Heart left ventricle (tissue), 16 donors: ENCODE results near the gene SUSD4. TPM values are rescaled to one million over a fixed set of nuclear protein-coding genes. Genes with fewer than 3 reads are reported as not detected.

Experiments
- ATAC-seq, 4 donors: fragments of 200-7000 bp; cut with Tn5 transposase; one replicate each; pipeline ENCODE4 v1.9.1; 2020 to 2022; ENCODE audit warnings: moderate library complexity in 4 of 4, mild to moderate bottlenecking in 3 of 4, moderate number of reproducible peaks in 1 of 4
- DNase-seq, 5 donors: peaks; one replicate each; pipeline ENCODE4 v3.0.0-alpha.2; 2020
- H3K27ac ChIP-seq, 12 donors: fragments of 200-600 bp; sonication (generic) in 4 of 12; one replicate each; pipeline versions ENCODE4 v1.5.0 to v1.8.0; 2016 to 2022; ENCODE audit warnings: mild to moderate bottlenecking in 2 of 12
- H3K27me3 ChIP-seq, 9 donors: fragments of 200-600 bp; sonication (generic) in 2 of 9; one replicate each; pipeline versions ENCODE4 v1.5.1 to v1.8.0; 2016 to 2022; ENCODE audit warnings: mild to moderate bottlenecking in 3 of 9
- H3K36me3 ChIP-seq, 9 donors: fragments of 200-600 bp; sonication (generic) in 2 of 9; one replicate each; pipeline versions ENCODE4 v1.5.0 to v1.8.0; 2018 to 2022; ENCODE audit warnings: mild to moderate bottlenecking in 2 of 9
- H3K4me1 ChIP-seq, 12 donors: fragments of 200-600 bp; sonication (generic) in 4 of 12; one replicate each; pipeline versions ENCODE4 v1.5.0 to v1.8.0; 2016 to 2022; ENCODE audit warnings: mild to moderate bottlenecking in 3 of 12
- H3K4me3 ChIP-seq, 12 donors: fragments of 200-600 bp; sonication (generic) in 4 of 12; one replicate each; pipeline versions ENCODE4 v1.5.0 to v1.8.0; 2017 to 2022; ENCODE audit warnings: mild to moderate bottlenecking in 9 of 12, moderate library complexity in 4 of 12
- H3K9me3 ChIP-seq, 12 donors: fragments of 200-600 bp; sonication (generic) in 4 of 12; one replicate each; pipeline versions ENCODE4 v1.5.0 to v1.8.0; 2016 to 2022; ENCODE audit warnings: mild to moderate bottlenecking in 1 of 12
- POLR2A ChIP-seq, 2 donors: fragments of 450-650 bp; IDR thresholded peaks; one replicate each; pipeline ENCODE4 v1.6.1; 2017; ENCODE audit warnings: antibody characterized with exemption in 2 of 2, mild to moderate bottlenecking in 2 of 2, moderate library complexity in 2 of 2
- WGBS, 4 donors: extraction: QIAGEN DNeasy Blood & Tissue Kit in 2 of 4; methylation state at CpG; one replicate each; pipeline versions ENCODE4 v1.1.5 to v1.1.7; 2013 to 2018; 5-methylcytosine and 5-hydroxymethylcytosine counted together
- intact Hi-C, 10 donors: fragments of 100-400 bp; cut with DNase I; formaldehyde crosslinking; loops; one replicate each; pipeline versions ENCODE4 v1.11.1 to v1.14.2; 2022
- polyA plus RNA-seq, 2 donors: library from polyadenylated mRNA; stranded (reverse); fragments of 200-250 nt; gene quantifications; one replicate each; pipeline ENCODE4 v1.2.3, GENCODE V29; 2013
- total RNA-seq, 9 donors: library from RNA; depleted of rRNA in 2 of 9; stranded (reverse); fragments of >200 nt in 2 of 9; fragmentation: NEBNext Ultra II Directional in 3 of 9; extraction: Animal tissue kit (Norgen Biotek cat#: 25700) in 3 of 9; gene quantifications; one replicate each; pipeline versions ENCODE4 v1.1.0 to v1.2.4, GENCODE V29; 2016 to 2023
- TF ChIP-seq, protein P1 (sequence below), 12 donors: fragments of 200-600 bp; sonication (generic) in 4 of 12; IDR thresholded peaks; one replicate each; pipeline versions ENCODE4 v1.5.0 to v1.8.0; 2018 to 2022; ENCODE audit warnings: antibody characterized with exemption in 12 of 12, mild to moderate bottlenecking in 5 of 12
- donor health status: ischemic (EF 13 %, LVEDD 7.1; RV severe dilation, severe dysfunction).
- donor health status: healthy with polysubstance abuse.
- donor health status: DM: no; HTN: yes; CAD: no.
- donor health status: DM: no; HTN: no; CAD: no.
- donor health status: ischemic (EF 25% LVEDD 6.9; RV normal size, moderate dysfunction).
- donor health status: ischemic (EF 25% LVEDD 5.7; RV mildly dilated, moderate dysfunction).
- donor health status: healthy.
- donor health status: DM: yes; HTN: yes; CAD: no.
- donor health status: ischemic (EF 35%, LVEDD 5.7; RV mildly dilated, moderate dysfunction).
- donor health status: nonischemic (EF 11% LVEDD 7.7; RV severe dilation, severe dysfunction).
- donor health status: DM: yes; HTN: yes; CAD: no.
- donor health status: PGD.
- donor health status: ischemic (EF 29% LVEDD 5.4; RV normal size, mild dysfunction).
- donor health status: nonischemic (EF 23%, LVEDD 6.1; RV moderate dilation, normal function).

The SUSD4 gene
- total and polyA plus RNA-seq, 11 donors, result 0.40 to 27.2 (median 2.4) TPM

DNA sequence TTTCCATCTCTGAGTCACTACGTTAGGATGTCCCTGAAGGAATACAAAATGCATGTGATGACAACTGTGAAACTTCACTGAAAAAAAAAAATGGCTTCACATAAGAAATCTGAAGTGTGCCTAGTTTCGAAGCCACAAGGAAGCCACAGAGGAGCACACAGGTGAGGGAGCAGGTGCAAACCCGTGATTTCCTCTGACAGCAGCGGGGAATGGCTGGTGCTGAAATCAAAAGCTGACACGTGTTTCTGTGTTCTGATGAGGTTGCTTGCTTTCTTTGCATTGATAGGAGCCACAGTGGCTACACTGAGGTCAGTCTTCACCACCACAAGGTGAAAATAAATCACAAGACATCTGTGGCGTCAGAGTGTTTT is 115.2 kb downstream of the SUSD4 start:
- Histone ChIP-seq H3K9me3 (no peaks in the 10 kb centered on the region), H3K4me1 (peaks cover 0 to 11% (median 0%) of the 10 kb centered on the region in 12 donors), H3K27ac (no peak overlapping the region), H3K4me3 (no peak overlapping the region), H3K27me3 (no peaks in the 10 kb centered on the region), H3K36me3 (no peaks in the 10 kb centered on the region)
- 74 to 86% (median 80%) methylated on average over 6 of the region's 6 CpGs for WGBS, 4 donors
- intact Hi-C loops, result loop anchor here in 5 of 10 donors (5.0 kb wide), 2 partner anchors 111 to 116 kb away; no protein-coding TSS in a partner anchor
- DNase-seq (no peak), ATAC-seq (no peak)
- TF ChIP-seq, protein P1, sequence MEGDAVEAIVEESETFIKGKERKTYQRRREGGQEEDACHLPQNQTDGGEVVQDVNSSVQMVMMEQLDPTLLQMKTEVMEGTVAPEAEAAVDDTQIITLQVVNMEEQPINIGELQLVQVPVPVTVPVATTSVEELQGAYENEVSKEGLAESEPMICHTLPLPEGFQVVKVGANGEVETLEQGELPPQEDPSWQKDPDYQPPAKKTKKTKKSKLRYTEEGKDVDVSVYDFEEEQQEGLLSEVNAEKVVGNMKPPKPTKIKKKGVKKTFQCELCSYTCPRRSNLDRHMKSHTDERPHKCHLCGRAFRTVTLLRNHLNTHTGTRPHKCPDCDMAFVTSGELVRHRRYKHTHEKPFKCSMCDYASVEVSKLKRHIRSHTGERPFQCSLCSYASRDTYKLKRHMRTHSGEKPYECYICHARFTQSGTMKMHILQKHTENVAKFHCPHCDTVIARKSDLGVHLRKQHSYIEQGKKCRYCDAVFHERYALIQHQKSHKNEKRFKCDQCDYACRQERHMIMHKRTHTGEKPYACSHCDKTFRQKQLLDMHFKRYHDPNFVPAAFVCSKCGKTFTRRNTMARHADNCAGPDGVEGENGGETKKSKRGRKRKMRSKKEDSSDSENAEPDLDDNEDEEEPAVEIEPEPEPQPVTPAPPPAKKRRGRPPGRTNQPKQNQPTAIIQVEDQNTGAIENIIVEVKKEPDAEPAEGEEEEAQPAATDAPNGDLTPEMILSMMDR (IDR thresholded peaks at IDR 0.05), result no peak
- TF ChIP-seq POLR2A (IDR thresholded peaks at IDR 0.05), result no peak

- WGBS, 4 donors, result 77 to 81% (median 80%) methylated on average over 6 of the region's 6 CpGs
Observed at GRCh38 chr1:223248001-223248769, 115.8 kb downstream of the SUSD4 start.

GRCh38 chr1:223246476-223247112 is 117.4 kb downstream of the SUSD4 start:
- Histone ChIP-seq H3K36me3 (no peaks in the 10 kb centered on the region), H3K27me3 (no peaks in the 10 kb centered on the region), H3K27ac (no peak overlapping the region), H3K9me3 (no peaks in the 10 kb centered on the region), H3K4me3 (no peak overlapping the region), H3K4me1 (peaks cover 0 to 11% (median 0%) of the 10 kb centered on the region in 12 donors)
- no peak for DNase-seq
- 70 to 76% (median 74%) methylated on average over 5 of the region's 5 CpGs for WGBS, 4 donors
- ATAC-seq, result no peak
- intact Hi-C loops, result loop anchor here in 5 of 10 donors (5.0 kb wide), 2 partner anchors 109 to 114 kb away; no protein-coding TSS in a partner anchor
- no peak for TF ChIP-seq POLR2A (IDR thresholded peaks at IDR 0.05)
- TF ChIP-seq, protein P1 (IDR thresholded peaks at IDR 0.05), result no peak

More at GRCh38 chr1:223248001-223248769, 115.8 kb downstream of the SUSD4 start:
- Histone ChIP-seq H3K4me1 (peaks cover 0 to 11% (median 0%) of the 10 kb centered on the region in 12 donors), H3K36me3 (no peaks in the 10 kb centered on the region), H3K9me3 (no peaks in the 10 kb centered on the region), H3K4me3 (no peak overlapping the region), H3K27ac (no peak overlapping the region), H3K27me3 (no peaks in the 10 kb centered on the region)
- intact Hi-C loops, result loop anchor here in 5 of 10 donors (5.0 kb wide), 2 partner anchors 111 to 116 kb away; no protein-coding TSS in a partner anchor
- ATAC-seq, result no peak
- TF ChIP-seq, protein P1 (IDR thresholded peaks at IDR 0.05), result no peak
- TF ChIP-seq POLR2A (IDR thresholded peaks at IDR 0.05), result no peak
- no peak for DNase-seq

DNA sequence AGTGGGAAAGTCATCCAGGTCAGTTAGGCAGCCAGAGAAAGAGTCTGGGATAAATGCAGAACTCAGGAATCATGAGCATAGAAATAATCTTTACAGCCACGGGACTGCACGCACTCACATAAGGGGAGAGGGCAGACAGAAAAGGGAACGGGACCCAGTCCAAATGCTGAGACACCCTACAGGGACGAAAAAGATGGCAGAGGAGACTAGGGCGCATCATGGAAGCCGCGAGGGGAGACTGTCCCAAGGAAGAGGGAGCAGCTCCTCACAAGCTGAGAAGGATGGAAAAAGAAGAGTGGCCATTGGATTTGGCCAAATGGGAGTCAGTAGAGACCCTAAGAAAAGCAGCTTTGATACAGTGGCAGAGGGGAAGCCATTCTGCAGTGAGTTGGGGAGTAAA is 118.0 kb downstream of the SUSD4 start:
- H3K27ac ChIP-seq, result no peak overlapping the region
- no peaks in the 10 kb centered on the region for H3K27me3 ChIP-seq
- H3K4me3 ChIP-seq, result no peak overlapping the region
- DNase-seq (no peak), ATAC-seq (no peak)
- H3K4me1 ChIP-seq, result peaks cover 0 to 11% (median 0%) of the 10 kb centered on the region in 12 donors
- TF ChIP-seq, protein P1 (IDR thresholded peaks at IDR 0.05), result no peak
- H3K9me3 ChIP-seq, result no peaks in the 10 kb centered on the region
- intact Hi-C loops, result loop anchor here in 7 of 10 donors (2.0 to 5.0 kb wide), 3 partner anchors 109 to 114 kb away; no protein-coding TSS in a partner anchor
- H3K36me3 ChIP-seq, result no peaks in the 10 kb centered on the region
- WGBS, 4 donors, result 92 to 95% (median 95%) methylated on average over 7 of the region's 7 CpGs
